ENCODE data around the gene CAB39. TPM values are rescaled to one million over a fixed set of nuclear protein-coding genes. Genes with fewer than 3 reads are reported as not detected.
A peak's percentile ranks its signal among the peaks of the same experiment; 100 is the strongest.

The CAB39 gene
- polyA plus RNA-seq, 3 donors: 33.1 to 53.8 (median 38.3) TPM

DNA sequence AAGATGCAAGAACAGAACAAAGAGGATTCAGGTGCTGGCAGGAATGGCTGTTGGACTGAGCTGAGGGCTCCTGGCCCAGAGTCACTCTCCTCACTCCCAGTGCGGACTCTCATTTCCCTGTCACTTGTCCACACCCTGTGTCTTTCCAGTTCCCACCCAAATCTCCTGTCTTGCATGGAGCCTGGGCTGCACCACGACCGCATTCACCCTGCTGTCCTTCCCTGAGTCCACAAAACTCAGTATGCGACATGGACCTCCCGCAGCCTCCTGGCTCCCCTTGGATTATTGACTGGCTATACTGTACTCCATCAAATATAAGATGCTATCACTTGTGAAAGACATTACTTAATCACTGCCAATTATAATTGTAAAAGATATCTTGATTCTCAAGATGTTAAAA is 149.7 kb downstream of the CAB39 start:
- H3K27me3 ChIP-seq (ENCODE audit: control insufficient read depth in 2 of 2, insufficient read depth in 2 of 2, low read length in 2 of 2): peaks cover 3 to 30% of the 10 kb centered on the region in 2 donors
- 94% methylated on average over 2 of the region's 5 CpGs for WGBS (ENCODE audit: insufficient coverage)

GRCh38 chr2:230863031-230863430 is 150.4 kb downstream of the CAB39 start:
- Histone ChIP-seq H3K4me1 (ENCODE audit: control insufficient read depth in 1 of 2, insufficient read depth in 2 of 2, low read length in 2 of 2) (peaks cover 27 to 33% of the 10 kb centered on the region in 2 donors), H3K9me3 (replicated peaks in 1 of 2; ENCODE audit: control insufficient read depth in 1 of 2, insufficient read depth in 1 of 2, low read length in 2 of 2) (no peaks in the 10 kb centered on the region), H3K36me3 (replicated peaks in 1 of 2; ENCODE audit: control insufficient read depth in 1 of 2, insufficient read depth in 2 of 2, low read length in 2 of 2) (no peaks in the 10 kb centered on the region), H3K27me3 (ENCODE audit: control insufficient read depth in 2 of 2, insufficient read depth in 2 of 2, low read length in 2 of 2) (peaks cover 3 to 30% of the 10 kb centered on the region in 2 donors), H3K9ac (ENCODE audit: insufficient read depth, low read length, poor library complexity, severe bottlenecking) (no peak overlapping the region), H3K4me2 (replicated peaks; ENCODE audit: extremely low read depth, low read length, poor library complexity, severe bottlenecking) (no peak overlapping the region), H3K4me3 (replicated peaks in 1 of 3; ENCODE audit: low read depth in 2 of 3, low read length in 3 of 3) (no peak overlapping the region), H3K79me2 (ENCODE audit: insufficient read depth, low read length) (no peaks in the 10 kb centered on the region), H2AFZ (ENCODE audit: insufficient read depth, low read depth, low read length, poor library complexity, severe bottlenecking) (no peak overlapping the region), H3K27ac (ENCODE audit: low read depth in 1 of 2, low read length in 2 of 2) (no peak overlapping the region), H4K20me1 (ENCODE audit: insufficient read depth, low read length) (no peaks in the 10 kb centered on the region)
- TF ChIP-seq CTCF (IDR thresholded peaks at IDR 0.05): no peak
- Mint-ChIP-seq H3K27ac (no peak overlapping the region), H3K27me3 (ENCODE audit: low read depth in 3 of 3) (peaks cover 46 to 56% (median 55%) of the 10 kb centered on the region in 3 donors), H3K36me3 (peaks cover 3 to 4% of the 10 kb centered on the region in 2 donors), H3K9me3 (peaks cover 0 to 11% (median 0%) of the 10 kb centered on the region in 7 donors), H3K4me1 (peaks cover 30% of the 10 kb centered on the region), H3K4me3 (no peak overlapping the region)
- WGBS (ENCODE audit: insufficient coverage): 81% methylated on average over 5 of the region's 8 CpGs
- intact Hi-C loops (cut with micrococcal nuclease): no loop called here
- no peak for DNase-seq

More for the DNA sequence above, 149.7 kb downstream of the CAB39 start:
- no peaks in the 10 kb centered on the region for H4K20me1 ChIP-seq (ENCODE audit: insufficient read depth, low read length)
- Mint-ChIP-seq H3K4me3 (no peak overlapping the region), H3K9me3 (peaks cover 0 to 11% (median 2%) of the 10 kb centered on the region in 7 donors), H3K27ac (peak overlapping the region in 1 of 7 donors; percentile 4), H3K27me3 (ENCODE audit: low read depth in 3 of 3) (peaks cover 44 to 57% (median 56%) of the 10 kb centered on the region in 3 donors), H3K4me1 (peaks cover 27% of the 10 kb centered on the region), H3K36me3 (peaks cover 3 to 4% of the 10 kb centered on the region in 2 donors)
- H2AFZ ChIP-seq (ENCODE audit: insufficient read depth, low read depth, low read length, poor library complexity, severe bottlenecking): no peak overlapping the region
- no peak overlapping the region for H3K9ac ChIP-seq (ENCODE audit: insufficient read depth, low read length, poor library complexity, severe bottlenecking)
- peaks cover 26 to 32% of the 10 kb centered on the region in 2 donors for H3K4me1 ChIP-seq (ENCODE audit: control insufficient read depth in 1 of 2, insufficient read depth in 2 of 2, low read length in 2 of 2)
- H3K9me3 ChIP-seq (replicated peaks in 1 of 2; ENCODE audit: control insufficient read depth in 1 of 2, insufficient read depth in 1 of 2, low read length in 2 of 2): no peaks in the 10 kb centered on the region
- H3K4me2 ChIP-seq (replicated peaks; ENCODE audit: extremely low read depth, low read length, poor library complexity, severe bottlenecking): no peak overlapping the region
- no peak for DNase-seq
- no peaks in the 10 kb centered on the region for H3K36me3 ChIP-seq (replicated peaks in 1 of 2; ENCODE audit: control insufficient read depth in 1 of 2, insufficient read depth in 2 of 2, low read length in 2 of 2)
- no peak for TF ChIP-seq CTCF (IDR thresholded peaks at IDR 0.05)
- intact Hi-C loops (cut with micrococcal nuclease): no loop called here
- H3K79me2 ChIP-seq (ENCODE audit: insufficient read depth, low read length): no peaks in the 10 kb centered on the region
- no peak overlapping the region for H3K4me3 ChIP-seq (replicated peaks in 1 of 3; ENCODE audit: low read depth in 2 of 3, low read length in 3 of 3)
- no peak overlapping the region for H3K27ac ChIP-seq (ENCODE audit: low read depth in 1 of 2, low read length in 2 of 2)
